Measurements from ENCODE around the gene TLE3. TPM values are rescaled to one million over a fixed set of nuclear protein-coding genes. Genes with fewer than 3 reads are reported as not detected.

The TLE3 gene
- total RNA-seq, 1 donor from 2014 or later: 45.4 TPM

- peaks cover 38% of the 10 kb centered on the region for H3K27me3 Mint-ChIP-seq (ENCODE audit: low read depth, unreplicated experiment)
Observed at GRCh38 chr15:70146771-70147170, 49.1 kb upstream of the TLE3 start.

GRCh38 chr15:70146162-70146561 is 48.4 kb upstream of the TLE3 start:
- Histone ChIP-seq H3K27me3 (ENCODE audit: insufficient read depth, low read length) (peaks cover 15% of the 10 kb centered on the region), H3K4me2 (ENCODE audit: low read length) (no peak overlapping the region), H3K9me3 (ENCODE audit: insufficient read depth, low read depth, low read length) (no peaks in the 10 kb centered on the region), H3K9ac (ENCODE audit: low read length) (no peak overlapping the region), H2AFZ (ENCODE audit: low read depth, low read length) (no peak overlapping the region), H3K27ac (ENCODE audit: low read depth, low read length) (no peak overlapping the region), H3K4me1 (ENCODE audit: insufficient read depth, low read length) (peaks cover 18% of the 10 kb centered on the region), H3K4me3 (ENCODE audit: insufficient read depth, low read depth, low read length) (no peak overlapping the region), H4K20me1 (ENCODE audit: insufficient read depth, low read length) (no peaks in the 10 kb centered on the region), H3K79me2 (ENCODE audit: insufficient read depth, low read length) (no peaks in the 10 kb centered on the region), H3K36me3 (ENCODE audit: insufficient read depth, low read length) (no peaks in the 10 kb centered on the region)
- DNase-seq (ENCODE audit: low read depth): no peak
- no peak for TF ChIP-seq CTCF (IDR thresholded peaks at IDR 0.05; ENCODE audit: insufficient read depth, low read depth, low read length)
- no peak for TF ChIP-seq EZH2 (IDR thresholded peaks at IDR 0.05; ENCODE audit: insufficient read depth, low read length)
- H3K27ac Mint-ChIP-seq (ENCODE audit: unreplicated experiment): no peak overlapping the region
- peaks cover 38% of the 10 kb centered on the region for H3K4me1 Mint-ChIP-seq (ENCODE audit: low read depth, unreplicated experiment)
- peaks cover 8% of the 10 kb centered on the region for H3K9me3 Mint-ChIP-seq (ENCODE audit: unreplicated experiment)
- FAIRE-seq: no peak
- no peak overlapping the region for H3K4me3 Mint-ChIP-seq (ENCODE audit: unreplicated experiment)
- H3K36me3 Mint-ChIP-seq (ENCODE audit: low read depth, unreplicated experiment): peaks cover 2% of the 10 kb centered on the region
- H3K27me3 Mint-ChIP-seq (ENCODE audit: low read depth, unreplicated experiment): peaks cover 38% of the 10 kb centered on the region

More at GRCh38 chr15:70146771-70147170, 49.1 kb upstream of the TLE3 start:
- peaks cover 2% of the 10 kb centered on the region for H3K36me3 Mint-ChIP-seq (ENCODE audit: low read depth, unreplicated experiment)
- no peak overlapping the region for H3K4me2 ChIP-seq (ENCODE audit: low read length)
- DNase-seq (ENCODE audit: low read depth) (no peak), FAIRE-seq (no peak)
- peaks cover 8% of the 10 kb centered on the region for H3K9me3 Mint-ChIP-seq (ENCODE audit: unreplicated experiment)
- H3K79me2 ChIP-seq (ENCODE audit: insufficient read depth, low read length): no peaks in the 10 kb centered on the region
- no peaks in the 10 kb centered on the region for H3K9me3 ChIP-seq (ENCODE audit: insufficient read depth, low read depth, low read length)
- no peaks in the 10 kb centered on the region for H3K36me3 ChIP-seq (ENCODE audit: insufficient read depth, low read length)
- no peak for TF ChIP-seq CTCF (IDR thresholded peaks at IDR 0.05; ENCODE audit: insufficient read depth, low read depth, low read length)
- no peak overlapping the region for H3K27ac ChIP-seq (ENCODE audit: low read depth, low read length)
- no peak overlapping the region for H3K27ac Mint-ChIP-seq (ENCODE audit: unreplicated experiment)
- no peak overlapping the region for H3K4me3 Mint-ChIP-seq (ENCODE audit: unreplicated experiment)
- H3K4me3 ChIP-seq (ENCODE audit: insufficient read depth, low read depth, low read length): no peak overlapping the region
- H3K4me1 Mint-ChIP-seq (ENCODE audit: low read depth, unreplicated experiment): peaks cover 40% of the 10 kb centered on the region
- H4K20me1 ChIP-seq (ENCODE audit: insufficient read depth, low read length): no peaks in the 10 kb centered on the region
- peaks cover 15% of the 10 kb centered on the region for H3K27me3 ChIP-seq (ENCODE audit: insufficient read depth, low read length)
- no peak overlapping the region for H3K9ac ChIP-seq (ENCODE audit: low read length)
- no peak overlapping the region for H2AFZ ChIP-seq (ENCODE audit: low read depth, low read length)
- peaks cover 21% of the 10 kb centered on the region for H3K4me1 ChIP-seq (ENCODE audit: insufficient read depth, low read length)

GRCh38 chr15:70145261-70145660 is 47.5 kb upstream of the TLE3 start:
- DNase-seq (ENCODE audit: low read depth) (no peak), FAIRE-seq (no peak)
- H3K4me3 ChIP-seq (ENCODE audit: insufficient read depth, low read depth, low read length): no peak overlapping the region
- no peak overlapping the region for H2AFZ ChIP-seq (ENCODE audit: low read depth, low read length)
- peaks cover 8% of the 10 kb centered on the region for H3K9me3 Mint-ChIP-seq (ENCODE audit: unreplicated experiment)
- H3K36me3 Mint-ChIP-seq (ENCODE audit: low read depth, unreplicated experiment): peaks cover 2% of the 10 kb centered on the region
- no peak overlapping the region for H3K9ac ChIP-seq (ENCODE audit: low read length)
- H3K27me3 Mint-ChIP-seq (ENCODE audit: low read depth, unreplicated experiment): peaks cover 43% of the 10 kb centered on the region
- H3K4me2 ChIP-seq (ENCODE audit: low read length): no peak overlapping the region
- TF ChIP-seq CTCF (IDR thresholded peaks at IDR 0.05; ENCODE audit: insufficient read depth, low read depth, low read length) (no peak), EZH2 (IDR thresholded peaks at IDR 0.05; ENCODE audit: insufficient read depth, low read length) (no peak)
- no peak overlapping the region for H3K27ac ChIP-seq (ENCODE audit: low read depth, low read length)
- no peaks in the 10 kb centered on the region for H3K36me3 ChIP-seq (ENCODE audit: insufficient read depth, low read length)
- H3K4me3 Mint-ChIP-seq (ENCODE audit: unreplicated experiment): no peak overlapping the region
- H3K79me2 ChIP-seq (ENCODE audit: insufficient read depth, low read length): no peaks in the 10 kb centered on the region
- peaks cover 18% of the 10 kb centered on the region for H3K4me1 ChIP-seq (ENCODE audit: insufficient read depth, low read length)
- H3K4me1 Mint-ChIP-seq (ENCODE audit: low read depth, unreplicated experiment): peaks cover 36% of the 10 kb centered on the region
- H3K27me3 ChIP-seq (ENCODE audit: insufficient read depth, low read length): peaks cover 15% of the 10 kb centered on the region
- no peaks in the 10 kb centered on the region for H4K20me1 ChIP-seq (ENCODE audit: insufficient read depth, low read length)
- no peaks in the 10 kb centered on the region for H3K9me3 ChIP-seq (ENCODE audit: insufficient read depth, low read depth, low read length)
- no peak overlapping the region for H3K27ac Mint-ChIP-seq (ENCODE audit: unreplicated experiment)

All from astrocyte (in vitro differentiated cells and primary cell).